Lung (tissue), 12 donors: ENCODE results near the gene KLHL17. TPM values are rescaled to one million over a fixed set of nuclear protein-coding genes. Genes with fewer than 3 reads are reported as not detected.

Source experiments
- ATAC-seq: fragments of 200-7000 bp; cut with Tn5 transposase; one replicate; pipeline ENCODE4 v1.9.1; 2020; ENCODE audit warnings: moderate number of reproducible peaks; ENCODE audit not compliant: insufficient read depth, low FRiP score
- DNase-seq, 3 donors: peaks; one replicate each; pipeline ENCODE4 v3.0.0-alpha.2; 2013 to 2017
- H3K27ac ChIP-seq, 2 donors: one replicate each; pipeline ENCODE4 v1.5.1; 2013; ENCODE audit warnings: mild to moderate bottlenecking in 2 of 2, moderate library complexity in 2 of 2, control low read depth in 1 of 2, inconsistent platforms in 1 of 2, low read depth in 1 of 2, low read length in 1 of 2
- H3K27me3 ChIP-seq, 3 donors: one replicate each; pipeline ENCODE4 v1.5.1; 2013; ENCODE audit warnings: low read length in 2 of 3; ENCODE audit not compliant: control insufficient read depth in 3 of 3, insufficient read depth in 3 of 3
- H3K36me3 ChIP-seq, 4 donors: one replicate each; pipeline ENCODE4 v1.5.1; 2013; ENCODE audit warnings: low read length in 4 of 4, mild to moderate bottlenecking in 1 of 4, moderate library complexity in 1 of 4; ENCODE audit not compliant: control insufficient read depth in 4 of 4, insufficient read depth in 4 of 4
- H3K4me1 ChIP-seq, 5 donors: one replicate each; pipeline ENCODE4 v1.5.1; 2013; ENCODE audit warnings: low read length in 5 of 5, mild to moderate bottlenecking in 2 of 5, moderate library complexity in 1 of 5; ENCODE audit not compliant: control insufficient read depth in 5 of 5, insufficient read depth in 5 of 5
- H3K4me3 ChIP-seq: one replicate; pipeline ENCODE4 v1.5.1; 2013; ENCODE audit warnings: mild to moderate bottlenecking, control low read depth, moderate library complexity
- H3K9ac ChIP-seq, 2 donors: one replicate each; pipeline ENCODE4 v1.5.1; 2013; ENCODE audit warnings: low read length in 2 of 2, control low read depth in 1 of 2; ENCODE audit not compliant: insufficient read depth in 1 of 2
- H3K9me3 ChIP-seq, 4 donors: one replicate each; pipeline ENCODE4 v1.5.1; 2013; ENCODE audit warnings: low read length in 3 of 4, mild to moderate bottlenecking in 1 of 4, moderate library complexity in 1 of 4; ENCODE audit not compliant: control insufficient read depth in 4 of 4, insufficient read depth in 3 of 4
- CTCF ChIP-seq: IDR thresholded peaks from 2 replicates; pipeline ENCODE4 v1.5.1; 2012; ENCODE audit warnings: mild to moderate bottlenecking; ENCODE audit errors: control extremely low read depth, extremely low read depth
- WGBS, 2 donors: extraction: QIAGEN DNeasy Blood & Tissue Kit; methylation state at CpG; one replicate each; pipeline ENCODE4 v1.1.7; 2013; 5-methylcytosine and 5-hydroxymethylcytosine counted together
- polyA plus RNA-seq, 2 donors: library from polyadenylated mRNA; stranded (reverse); fragments of 200-250 nt; gene quantifications; one replicate each; pipeline ENCODE4 v1.2.1, GENCODE V29; 2013
- total RNA-seq, 2 donors: library from RNA; depleted of rRNA in 1 of 2; stranded (reverse); fragments of >200 nt in 1 of 2; gene quantifications; one replicate each; pipeline ENCODE4 v1.2.1, GENCODE V29; 2014 to 2021
- donor health status: control.
- donor health status: control.
- donor health status: Bipolar disorder and iron deficiency.
- donor health status: healthy.
- donor health status: DM: yes; HTN: yes; CAD: no.

Gene KLHL17
- total and polyA plus RNA-seq, 4 donors: 10.0 to 15.2 (median 13.0) TPM

- 64 to 67% methylated on average over 17 to 24 of the region's 24 CpGs for WGBS, 2 donors
These were observed 36.7 kb downstream of the KLHL17 start for GRCh38 chr1:996851-997712.

GRCh38 chr1:997713-997992, 37.3 kb downstream of the KLHL17 start:
- Histone ChIP-seq H3K4me1 (peaks cover 0 to 16% (median 7%) of the 10 kb centered on the region in 5 donors), H3K9me3 (peaks cover 0 to 5% (median under 1%) of the 10 kb centered on the region in 4 donors), H3K27me3 (peaks cover 0 to 12% (median 0%) of the 10 kb centered on the region in 3 donors), H3K9ac (no peak overlapping the region), H3K4me3 (no peak overlapping the region), H3K36me3 (no peaks in the 10 kb centered on the region), H3K27ac (no peak overlapping the region)
- 52 to 80% methylated on average over 3 of the region's 3 CpGs for WGBS, 2 donors
- ATAC-seq: no peak
- no peak for DNase-seq
- no peak for TF ChIP-seq CTCF

More at GRCh38 chr1:996851-997712, 36.7 kb downstream of the KLHL17 start:
- no peak for TF ChIP-seq CTCF
- Histone ChIP-seq H3K4me1 (peaks cover 0 to 16% (median 7%) of the 10 kb centered on the region in 5 donors), H3K36me3 (no peaks in the 10 kb centered on the region), H3K27me3 (peaks cover 0 to 12% (median 0%) of the 10 kb centered on the region in 3 donors), H3K9ac (no peak overlapping the region), H3K9me3 (peaks cover 0 to 6% (median 1%) of the 10 kb centered on the region in 4 donors), H3K27ac (no peak overlapping the region), H3K4me3 (no peak overlapping the region)
- no peak for ATAC-seq
- no peak for DNase-seq

GRCh38 chr1:997993-998744, 37.8 kb downstream of the KLHL17 start:
- Histone ChIP-seq H3K9me3 (no peaks in the 10 kb centered on the region), H3K4me1 (peaks cover 0 to 16% (median 7%) of the 10 kb centered on the region in 5 donors), H3K9ac (no peak overlapping the region), H3K27ac (no peak overlapping the region), H3K36me3 (no peaks in the 10 kb centered on the region), H3K27me3 (peaks cover 0 to 12% (median 0%) of the 10 kb centered on the region in 3 donors), H3K4me3 (peak overlapping the region; percentile 5)
- TF ChIP-seq CTCF: no peak
- WGBS, 2 donors: 14 to 37% methylated on average over 58 to 75 of the region's 75 CpGs
- DNase-seq (peak in 2 of 3 donors; percentile 30 to 46), ATAC-seq (no peak)
